Measurements from ENCODE around the gene PRDM5. TPM values are rescaled to one million over a fixed set of nuclear protein-coding genes. Genes with fewer than 3 reads are reported as not detected.

The PRDM5 gene
- total RNA-seq, 4 donors from 2014 or later: 17.7 to 49.9 (median 44.6) TPM

- no peak for TF ChIP-seq POLR2A (IDR thresholded peaks at IDR 0.05)
- TF ChIP-seq CTCF (IDR thresholded peaks at IDR 0.05): no peak
- Histone ChIP-seq H3K4me1 (peaks cover 11 to 15% of the 10 kb centered on the region in 2 donors), H3K27me3 (no peaks in the 10 kb centered on the region), H3K27ac (peak overlapping the region in 1 of 3 donors; percentile 37), H3K36me3 (no peaks in the 10 kb centered on the region), H3K9me3 (no peaks in the 10 kb centered on the region), H3K4me3 (replicated peaks in 1 of 3) (no peak overlapping the region)
- intact Hi-C loops (cut with DNase I): no loop called here
- DNase-seq: peak in 1 of 2 donors; percentile 14
- WGBS, 2 donors: 69 to 70% methylated on average over 6 of the region's 6 CpGs
Measured at GRCh38 chr4:120725639-120726580, 196.6 kb downstream of the PRDM5 start.

DNA sequence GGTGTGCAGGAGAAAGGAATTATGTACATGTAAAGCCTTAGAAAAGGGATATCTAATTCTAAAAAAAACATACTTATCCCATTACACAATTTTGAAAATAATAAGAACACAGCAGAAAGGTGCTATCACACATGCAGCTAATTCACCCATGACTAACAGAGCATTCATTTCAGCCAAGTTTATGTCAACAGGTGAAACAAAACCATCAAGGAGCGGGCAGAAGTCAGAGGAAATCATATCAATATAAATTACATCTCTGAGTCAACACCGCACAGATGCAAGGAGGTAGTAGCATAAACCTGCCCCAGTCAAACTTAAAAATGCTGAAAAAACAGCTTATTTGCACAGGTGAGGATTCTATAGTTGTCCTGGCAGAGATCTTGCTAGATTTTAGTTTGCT, 197.9 kb downstream of the PRDM5 start:
- intact Hi-C loops (cut with DNase I): no loop called here
- Histone ChIP-seq H3K9me3 (no peaks in the 10 kb centered on the region), H3K36me3 (no peaks in the 10 kb centered on the region), H3K27ac (no peak overlapping the region), H3K4me3 (replicated peaks in 1 of 3) (no peak overlapping the region), H3K4me1 (peaks cover 11 to 15% of the 10 kb centered on the region in 2 donors), H3K27me3 (no peaks in the 10 kb centered on the region)
- WGBS, 2 donors: 91 to 93% methylated on average over 2 of the region's 2 CpGs
- TF ChIP-seq POLR2A (IDR thresholded peaks at IDR 0.05) (no peak), CTCF (IDR thresholded peaks at IDR 0.05) (no peak)
- no peak for DNase-seq

- Histone ChIP-seq H3K4me1 (peaks cover 11 to 15% of the 10 kb centered on the region in 2 donors), H3K36me3 (no peaks in the 10 kb centered on the region), H3K27me3 (no peaks in the 10 kb centered on the region), H3K27ac (no peak overlapping the region), H3K4me3 (replicated peaks in 1 of 3) (no peak overlapping the region), H3K9me3 (no peaks in the 10 kb centered on the region)
- WGBS, 2 donors: 97 to 100% methylated on average over 2 of the region's 2 CpGs
- DNase-seq: no peak
- TF ChIP-seq POLR2A (IDR thresholded peaks at IDR 0.05) (no peak), CTCF (IDR thresholded peaks at IDR 0.05) (no peak)
- intact Hi-C loops (cut with DNase I): no loop called here
Measured at GRCh38 chr4:120723986-120724385, 198.5 kb downstream of the PRDM5 start.

GRCh38 chr4:120723105-120723504, 199.4 kb downstream of the PRDM5 start:
- WGBS, 2 donors: 79 to 80% methylated on average over 3 of the region's 3 CpGs
- Histone ChIP-seq H3K9me3 (no peaks in the 10 kb centered on the region), H3K4me3 (replicated peaks in 1 of 3) (no peak overlapping the region), H3K36me3 (no peaks in the 10 kb centered on the region), H3K27ac (no peak overlapping the region), H3K27me3 (no peaks in the 10 kb centered on the region), H3K4me1 (peaks cover 11 to 15% of the 10 kb centered on the region in 2 donors)
- no peak for TF ChIP-seq CTCF (IDR thresholded peaks at IDR 0.05)
- TF ChIP-seq POLR2A (IDR thresholded peaks at IDR 0.05): no peak
- intact Hi-C loops (cut with DNase I): no loop called here
- no peak for DNase-seq

DNA sequence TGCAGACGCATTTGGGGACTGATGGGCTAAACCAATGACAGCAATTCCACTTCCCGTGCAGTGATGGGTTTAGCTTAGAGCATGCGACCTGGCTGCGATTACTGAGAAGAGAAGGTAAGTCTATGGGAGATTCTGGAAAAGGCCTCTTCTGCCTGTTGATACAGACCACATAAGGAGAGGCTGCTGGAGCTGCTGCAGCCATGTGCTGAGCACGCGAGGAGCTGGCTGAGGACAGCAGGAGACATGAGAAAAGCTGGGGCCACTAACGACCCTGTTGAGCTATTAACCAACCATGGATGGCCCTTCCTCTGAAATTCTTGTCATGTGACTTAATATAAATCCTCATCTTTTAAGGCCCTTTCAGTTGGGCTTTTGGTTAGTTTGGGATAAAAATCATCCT, 199.9 kb downstream of the PRDM5 start:
- no peaks in the 10 kb centered on the region for H3K27me3 ChIP-seq
- no peak overlapping the region for H3K4me3 ChIP-seq (replicated peaks in 1 of 3)
- intact Hi-C loops (cut with DNase I): no loop called here
- DNase-seq: no peak
- TF ChIP-seq CTCF (IDR thresholded peaks at IDR 0.05) (no peak), POLR2A (IDR thresholded peaks at IDR 0.05) (no peak)
- H3K27ac ChIP-seq: no peak overlapping the region
- H3K4me1 ChIP-seq: peaks cover 11 to 15% of the 10 kb centered on the region in 2 donors
- 88 to 94% methylated on average over 7 of the region's 7 CpGs for WGBS, 2 donors
- H3K36me3 ChIP-seq: no peaks in the 10 kb centered on the region
- no peaks in the 10 kb centered on the region for H3K9me3 ChIP-seq

All from thyroid gland (tissue), 4 donors.